ENCODE data around the gene GALNT7.

Gene GALNT7

GRCh38 chr4:173270312-173271027 lies 101.9 kb downstream of the GALNT7 start:
- DNase-seq: no peak

GRCh38 chr4:173272314-173272713 lies 103.7 kb downstream of the GALNT7 start:
- no peak for DNase-seq

- no peak for DNase-seq
These were observed 104.4 kb downstream of the GALNT7 start for GRCh38 chr4:173272996-173273395.

- no peak for DNase-seq
These were observed 105.3 kb downstream of the GALNT7 start for GRCh38 chr4:173273941-173274340.

GRCh38 chr4:173274744-173275143 lies 106.1 kb downstream of the GALNT7 start:
- no peak for DNase-seq

GRCh38 chr4:173275150-173275549 lies 106.5 kb downstream of the GALNT7 start:
- no peak for DNase-seq

- no peak for DNase-seq
These were observed 108.7 kb downstream of the GALNT7 start for GRCh38 chr4:173277340-173277739.

- DNase-seq: no peak
These were observed 112.4 kb downstream of the GALNT7 start for GRCh38 chr4:173280998-173281397.

- DNase-seq: no peak
These were observed 113.0 kb downstream of the GALNT7 start for GRCh38 chr4:173281406-173282255.

GRCh38 chr4:173282256-173282562 lies 113.6 kb downstream of the GALNT7 start:
- no peak for DNase-seq

- DNase-seq: no peak
These were observed 114.0 kb downstream of the GALNT7 start for GRCh38 chr4:173282626-173283025.

GRCh38 chr4:173284463-173284862 lies 115.9 kb downstream of the GALNT7 start:
- no peak for DNase-seq

- no peak for DNase-seq
These were observed 118.9 kb downstream of the GALNT7 start for GRCh38 chr4:173287486-173287885.

GRCh38 chr4:173288296-173288695 lies 119.7 kb downstream of the GALNT7 start:
- DNase-seq: peak; percentile 68

- DNase-seq: no peak
These were observed 120.2 kb downstream of the GALNT7 start for GRCh38 chr4:173288698-173289352.

GRCh38 chr4:173289353-173289727 lies 120.7 kb downstream of the GALNT7 start:
- DNase-seq: no peak

GRCh38 chr4:173291899-173292298 lies 123.3 kb downstream of the GALNT7 start:
- DNase-seq: no peak

GRCh38 chr4:173293663-173294062 lies 125.1 kb downstream of the GALNT7 start:
- no peak for DNase-seq

- DNase-seq: no peak
These were observed 125.8 kb downstream of the GALNT7 start for GRCh38 chr4:173294444-173294843.

- peak; percentile 9 for DNase-seq
These were observed 133.0 kb downstream of the GALNT7 start for GRCh38 chr4:173301518-173302201.

- no peak for DNase-seq
These were observed 139.2 kb downstream of the GALNT7 start for GRCh38 chr4:173307778-173308177.

GRCh38 chr4:173311368-173311767 lies 142.8 kb downstream of the GALNT7 start:
- no peak for DNase-seq

- DNase-seq: no peak
These were observed 146.1 kb downstream of the GALNT7 start for GRCh38 chr4:173314715-173315114.

Data from effector CD4-positive, alpha-beta T cell (primary cell).